HG02885 (cell line): ENCODE measurements around the gene SAMD14.

Experiments
- ATAC-seq: cut with Tn5 transposase; IDR thresholded peaks from one replicate; pipeline ENCODE4 v1.9.1; 2021; ENCODE audit warnings: mild to moderate bottlenecking; ENCODE audit not compliant: unreplicated experiment, poor library complexity

The SAMD14 gene

DNA sequence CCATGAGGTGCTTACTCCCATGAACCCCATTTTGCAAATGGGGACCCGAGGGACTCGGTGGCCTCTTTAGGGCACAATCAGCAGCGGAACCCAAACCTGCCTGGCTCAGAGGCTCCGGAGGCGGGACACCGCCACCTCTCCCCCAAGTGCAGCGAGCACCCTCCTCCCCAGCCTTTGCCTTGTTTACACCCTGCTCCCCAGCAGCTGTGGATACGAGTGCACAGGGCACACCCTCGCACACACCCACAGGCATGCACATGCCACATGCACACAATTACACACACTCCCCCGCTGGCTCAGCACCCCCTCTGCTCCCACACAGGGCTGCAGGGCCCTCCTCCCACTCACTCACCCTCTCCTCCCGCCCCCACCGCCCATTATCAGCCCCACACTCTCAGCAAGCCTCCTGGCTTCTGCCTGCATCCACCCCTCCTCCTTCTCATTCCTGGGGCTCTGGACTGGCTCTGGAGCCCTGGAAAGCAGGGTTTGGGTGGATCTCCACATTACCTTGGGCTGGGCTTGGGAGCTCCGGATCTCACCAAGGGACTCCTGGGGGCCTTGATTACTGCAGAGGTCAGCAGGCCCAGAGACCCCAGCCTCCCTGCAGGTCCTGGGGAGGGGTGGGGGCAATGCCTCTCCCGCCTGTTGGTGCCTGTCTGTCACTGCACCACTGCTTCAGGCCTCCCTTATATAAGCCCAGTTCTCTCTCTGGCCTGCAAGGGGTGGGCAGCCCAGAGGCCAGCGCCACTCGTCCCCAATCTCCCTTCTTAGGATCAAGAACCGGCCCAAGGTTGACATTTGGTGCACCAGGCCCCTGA, 28.4 kb downstream of the SAMD14 start:
- no peak for ATAC-seq

DNA sequence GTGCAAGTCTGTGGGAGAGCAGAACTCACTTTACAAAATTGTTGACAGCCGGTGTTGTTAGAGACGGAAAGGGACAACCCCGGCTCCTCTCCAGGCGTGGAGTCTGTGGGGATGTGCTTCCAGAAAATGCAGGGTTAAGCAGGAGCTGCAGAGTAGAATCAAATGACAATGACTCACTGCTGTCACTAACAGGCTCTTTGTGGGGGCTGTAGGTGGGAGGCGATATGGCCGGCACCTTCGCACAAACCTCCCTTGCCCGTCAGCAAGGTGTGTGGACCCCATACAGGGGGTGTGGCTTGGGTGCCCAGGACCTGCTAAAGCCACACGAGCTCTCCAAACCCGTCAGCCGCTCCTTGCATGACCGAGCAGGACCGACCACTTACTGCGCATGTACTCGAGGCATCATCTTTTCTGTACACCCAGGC, 29.0 kb downstream of the SAMD14 start:
- no peak for ATAC-seq

DNA sequence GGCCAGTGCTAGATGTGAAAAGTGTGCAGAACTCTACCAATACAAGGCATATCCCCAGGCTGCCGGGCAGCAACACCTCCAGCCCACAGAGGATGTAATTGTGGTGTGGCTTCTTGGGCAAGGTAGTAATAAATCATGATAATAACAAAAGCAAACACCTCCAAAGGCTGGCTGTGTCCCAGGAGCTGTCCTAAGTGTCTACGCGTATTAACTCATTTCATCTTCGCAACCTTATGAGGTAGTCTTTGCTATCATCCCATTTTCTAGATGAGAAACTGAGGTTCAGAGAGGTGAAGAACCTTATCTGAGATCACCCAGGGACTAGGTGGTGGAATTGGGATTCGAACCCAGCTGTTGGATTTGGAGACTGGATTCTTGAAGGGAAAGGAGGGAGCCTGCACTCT, 29.5 kb downstream of the SAMD14 start:
- ATAC-seq = no peak

DNA sequence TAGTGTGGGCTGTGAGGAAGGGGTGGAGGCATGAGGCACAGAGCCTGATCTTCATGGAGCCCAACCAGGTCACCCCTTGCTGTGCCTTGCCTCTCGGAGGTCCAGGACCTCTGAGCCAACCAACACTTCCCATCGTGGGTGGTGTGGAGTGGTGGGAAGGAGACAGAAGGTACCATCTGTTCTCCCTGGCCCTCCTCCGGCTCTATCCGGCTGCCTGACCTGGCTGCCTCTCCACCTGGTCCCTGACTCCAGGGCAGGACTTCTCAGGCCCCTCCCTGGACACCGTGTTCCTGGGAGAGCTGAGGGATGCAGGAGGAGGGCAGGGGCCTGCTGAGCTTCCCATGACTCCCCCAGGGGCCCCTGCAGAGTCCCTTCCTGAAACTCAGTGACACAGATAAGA, 31.0 kb downstream of the SAMD14 start:
- ATAC-seq = no peak

DNA sequence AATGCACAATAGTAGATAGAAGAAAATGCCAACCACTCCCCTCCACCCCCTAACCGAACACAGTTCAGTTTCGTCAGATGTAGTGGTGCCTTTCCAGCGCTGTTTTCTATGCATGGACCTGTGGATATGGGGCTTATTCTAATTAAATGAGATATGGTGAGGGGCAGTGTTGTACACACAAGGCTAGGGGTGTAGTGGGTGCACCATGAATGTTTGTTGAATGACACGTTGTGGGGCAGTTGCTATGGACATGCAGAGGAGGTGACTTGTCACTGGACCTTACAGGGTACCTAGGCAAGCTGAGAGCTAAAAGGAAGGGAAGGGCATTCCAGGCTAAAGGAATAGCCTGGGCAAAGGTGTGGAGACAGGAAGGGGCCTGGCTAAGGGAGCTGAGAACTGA, 31.4 kb downstream of the SAMD14 start:
- no peak for ATAC-seq

DNA sequence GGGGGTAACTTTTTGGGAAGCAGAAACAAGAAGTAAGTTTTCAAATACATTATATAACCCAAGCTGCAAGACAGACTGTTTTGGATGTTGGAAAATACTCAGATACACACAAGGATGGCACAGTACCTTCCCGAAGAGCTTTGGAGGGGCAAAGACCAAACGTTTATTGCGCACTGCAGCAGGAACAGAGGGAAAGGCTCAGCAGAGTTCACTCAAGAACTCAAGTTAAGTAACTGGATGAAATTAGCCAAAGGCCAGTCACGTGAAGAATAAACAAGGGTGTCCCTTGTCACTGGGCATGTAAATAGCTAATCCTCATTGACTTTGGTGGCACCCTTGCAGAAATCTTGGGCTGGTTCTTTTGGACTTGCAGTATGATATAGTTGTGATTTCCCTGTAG, 32.0 kb downstream of the SAMD14 start:
- ATAC-seq = no peak

DNA sequence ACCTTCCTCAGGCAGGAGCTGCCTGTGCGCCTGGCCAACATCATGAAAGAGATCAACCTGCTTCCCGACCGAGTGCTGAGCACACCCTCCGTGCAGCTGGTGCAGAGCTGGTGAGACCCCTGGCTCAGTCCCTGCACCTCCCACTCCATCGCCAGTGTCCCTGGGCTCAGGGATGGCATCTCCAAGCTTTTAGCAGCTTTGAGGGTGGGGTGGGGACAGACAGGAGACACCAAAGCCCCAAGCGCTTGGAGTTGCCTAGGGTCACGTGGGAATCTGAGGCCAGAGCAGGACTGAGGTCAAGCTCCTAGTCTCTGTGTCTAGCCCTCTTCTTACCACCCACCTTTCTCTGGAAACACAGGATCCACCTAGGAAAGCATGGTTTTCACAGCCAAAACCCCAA, 32.5 kb downstream of the SAMD14 start:
- ATAC-seq = no peak

DNA sequence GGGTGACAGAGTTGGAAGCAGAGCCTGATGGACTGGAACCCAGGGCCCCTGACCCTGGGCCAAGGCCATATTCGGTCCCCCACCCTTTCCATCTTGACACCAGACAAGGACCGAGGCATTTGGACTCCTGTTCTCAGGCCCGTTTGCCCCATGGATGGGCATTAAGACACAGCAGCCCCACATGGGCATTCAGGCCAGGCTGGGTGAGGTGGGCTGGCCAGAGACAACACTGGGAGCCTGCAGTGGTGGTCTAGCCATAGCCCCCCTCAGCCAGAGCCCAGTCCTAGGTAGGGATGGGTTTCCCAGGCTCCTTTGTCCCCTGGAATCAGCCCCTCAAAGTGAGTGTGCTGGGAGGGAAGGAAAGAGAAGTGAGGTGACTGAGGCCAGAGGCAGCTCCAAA, 33.2 kb downstream of the SAMD14 start:
- no peak for ATAC-seq

DNA sequence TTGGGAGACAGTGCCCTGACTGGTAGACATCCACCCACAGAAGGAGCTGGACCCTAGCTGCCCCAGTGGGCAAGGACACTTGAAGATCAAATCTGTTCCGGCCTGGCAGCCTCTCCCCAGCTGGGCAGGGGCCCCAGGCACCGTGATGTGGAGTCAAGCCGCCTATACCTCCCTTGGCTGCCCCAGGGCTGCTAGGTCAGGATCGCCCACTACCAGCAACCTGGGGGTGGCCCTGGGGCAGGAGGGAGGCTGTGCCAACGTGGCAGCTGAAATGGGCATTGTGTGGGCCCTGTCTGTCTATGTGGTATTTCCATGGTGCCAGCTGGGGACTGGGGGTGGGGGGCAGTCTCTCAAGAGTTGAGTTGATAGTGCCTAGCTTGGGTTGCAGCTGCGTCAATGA, 33.9 kb downstream of the SAMD14 start:
- ATAC-seq = no peak

DNA sequence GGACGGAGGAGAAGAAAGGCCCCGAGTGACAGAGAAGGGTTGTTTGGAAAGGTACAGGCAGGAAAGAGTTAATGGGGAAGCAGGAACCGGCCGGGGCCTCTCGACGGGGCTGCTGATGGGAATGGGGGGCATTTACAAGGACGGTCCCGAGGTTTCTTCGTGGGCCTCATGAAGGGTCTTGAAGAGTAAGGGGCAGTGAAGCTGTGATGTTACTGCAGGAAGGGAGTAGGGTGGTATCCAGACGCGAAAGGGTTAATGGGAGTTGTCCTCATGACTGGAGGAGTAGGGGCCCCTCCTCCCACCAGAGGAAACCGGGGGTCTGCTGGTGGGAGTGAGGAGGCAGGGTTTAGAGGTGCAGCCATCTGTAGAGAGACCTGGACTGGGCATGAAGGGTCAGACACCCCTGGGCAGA, 34.3 kb downstream of the SAMD14 start:
- ATAC-seq = no peak

DNA sequence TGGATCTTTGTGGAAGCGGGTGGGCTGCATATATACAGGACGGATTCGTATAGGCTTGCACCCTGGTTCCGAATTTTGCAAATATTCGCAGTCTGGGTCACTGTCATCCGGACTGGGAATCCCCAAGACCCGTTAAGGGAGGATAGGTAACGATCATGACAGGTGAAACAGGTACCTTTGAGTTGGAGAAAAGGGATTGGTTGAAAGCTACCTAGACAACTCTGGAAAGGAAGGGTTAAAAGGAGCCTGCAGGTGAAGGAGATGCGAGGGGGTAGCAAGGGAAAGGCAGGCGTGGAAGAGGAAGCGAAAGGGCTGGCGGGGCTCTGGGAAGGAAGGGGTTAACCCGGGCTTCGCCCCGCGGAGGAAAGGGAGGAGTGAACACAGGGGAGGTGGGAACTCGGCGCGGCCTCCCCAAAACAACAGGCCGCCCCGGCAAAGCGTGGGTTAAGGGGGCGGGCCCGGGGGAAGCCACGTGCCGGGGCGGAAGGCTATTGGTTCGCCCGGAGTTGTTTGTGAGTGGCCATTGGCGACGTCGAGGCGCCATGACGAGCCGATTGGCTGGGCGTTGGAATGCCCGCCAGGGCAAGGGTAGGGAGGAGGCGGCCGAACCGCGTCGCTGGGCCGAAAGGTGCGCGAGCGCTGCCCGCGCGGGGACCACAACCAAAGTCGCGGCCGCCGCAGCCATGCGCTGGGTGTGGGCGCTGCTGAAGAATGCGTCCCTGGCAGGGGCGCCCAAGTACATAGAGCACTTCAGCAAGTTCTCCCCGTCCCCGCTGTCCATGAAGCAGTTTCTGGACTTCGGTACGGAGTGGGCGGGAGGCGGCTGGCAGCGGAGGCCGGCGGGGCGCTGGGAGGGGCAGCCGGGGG, 35.0 kb downstream of the SAMD14 start, which contains the start of gene PDK2:
Gene PDK2, plus strand, starts transcription at position 599 of the 867 bp plus-strand sequence. Its CDS starts 85 bp downstream, at position 684.
- ATAC-seq = peak; percentile 90

DNA sequence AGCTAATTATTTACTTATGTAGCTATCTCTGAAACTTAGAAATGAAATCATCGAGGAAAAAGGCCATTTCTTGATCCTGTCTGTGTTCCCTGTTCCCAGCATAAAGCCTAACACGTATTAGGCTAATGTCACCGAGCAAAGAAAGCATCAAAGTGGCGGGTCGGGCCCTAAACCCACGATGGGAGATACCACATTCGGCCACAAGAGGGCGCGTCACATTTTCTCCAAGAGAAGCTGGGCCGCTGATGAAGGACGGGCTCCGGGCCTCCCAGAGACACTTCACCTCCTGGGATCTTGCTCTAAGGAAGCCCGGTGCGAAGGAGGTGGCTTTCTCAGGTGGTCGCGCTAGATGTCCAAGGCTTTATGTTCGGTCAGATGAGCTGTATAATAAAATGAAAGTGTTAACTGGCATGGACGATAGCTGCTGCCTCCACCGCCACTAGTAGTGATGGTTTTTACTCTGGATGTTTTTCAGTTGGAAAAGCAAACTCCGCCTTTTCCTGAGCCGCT, 35.7 kb downstream of the SAMD14 start:
- ATAC-seq = peak; percentile 44

DNA sequence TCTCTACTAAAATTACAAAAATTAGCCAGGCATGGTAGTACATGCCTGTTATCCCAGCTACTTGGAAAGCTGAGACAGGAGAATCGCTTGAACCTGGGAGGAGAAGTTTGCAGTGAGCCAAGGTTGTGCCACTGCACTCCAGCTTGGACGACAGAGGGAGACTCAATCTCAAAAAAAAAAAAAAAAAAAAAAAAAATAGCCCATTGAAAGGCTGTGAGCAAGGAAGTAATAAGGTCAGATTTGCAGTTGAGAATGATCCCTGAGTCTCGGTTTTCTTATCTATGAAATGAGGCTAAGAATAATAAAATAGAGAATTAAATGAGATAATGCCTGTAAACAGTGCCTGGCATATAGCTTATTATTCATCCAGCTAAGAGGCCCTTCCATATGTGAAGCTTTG, 36.2 kb downstream of the SAMD14 start:
- ATAC-seq = no peak

DNA sequence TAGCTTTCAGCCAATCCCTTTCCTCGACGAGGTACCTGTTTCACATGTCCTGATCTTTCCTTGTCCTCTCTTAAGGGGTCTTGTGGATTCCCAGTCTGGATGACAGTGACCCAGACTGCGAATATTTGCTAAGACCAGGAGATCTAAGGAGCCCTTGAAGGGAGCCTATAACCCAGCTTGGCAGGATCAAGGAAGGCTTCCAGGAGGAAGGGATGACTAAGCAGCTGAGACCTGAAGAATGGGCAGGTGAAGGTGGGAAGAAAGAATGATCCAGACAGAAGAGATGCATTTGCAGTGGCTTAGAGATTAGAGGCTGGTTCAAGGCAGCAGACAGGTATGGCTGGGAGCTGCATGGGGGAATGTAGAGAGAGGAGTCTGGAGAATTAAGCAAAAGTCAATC, 36.7 kb downstream of the SAMD14 start:
- no peak for ATAC-seq

DNA sequence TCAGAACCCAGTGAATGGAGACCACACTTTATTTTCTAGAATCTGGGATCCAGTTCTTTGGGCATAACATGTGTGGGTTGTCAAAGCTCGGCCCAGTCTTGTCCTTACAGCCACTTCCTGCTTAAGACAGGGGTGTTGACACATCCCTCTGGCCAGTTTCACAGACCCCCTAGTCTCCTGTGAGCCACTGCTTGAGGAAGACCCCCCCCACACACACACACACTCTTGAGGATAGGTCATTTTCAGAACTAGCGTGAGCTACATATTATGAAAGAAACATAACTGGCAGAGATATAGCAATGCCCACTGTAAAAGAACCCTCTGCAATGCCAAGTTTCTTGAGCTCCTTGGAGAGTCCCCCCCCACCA, 38.1 kb downstream of the SAMD14 start:
- ATAC-seq = no peak

DNA sequence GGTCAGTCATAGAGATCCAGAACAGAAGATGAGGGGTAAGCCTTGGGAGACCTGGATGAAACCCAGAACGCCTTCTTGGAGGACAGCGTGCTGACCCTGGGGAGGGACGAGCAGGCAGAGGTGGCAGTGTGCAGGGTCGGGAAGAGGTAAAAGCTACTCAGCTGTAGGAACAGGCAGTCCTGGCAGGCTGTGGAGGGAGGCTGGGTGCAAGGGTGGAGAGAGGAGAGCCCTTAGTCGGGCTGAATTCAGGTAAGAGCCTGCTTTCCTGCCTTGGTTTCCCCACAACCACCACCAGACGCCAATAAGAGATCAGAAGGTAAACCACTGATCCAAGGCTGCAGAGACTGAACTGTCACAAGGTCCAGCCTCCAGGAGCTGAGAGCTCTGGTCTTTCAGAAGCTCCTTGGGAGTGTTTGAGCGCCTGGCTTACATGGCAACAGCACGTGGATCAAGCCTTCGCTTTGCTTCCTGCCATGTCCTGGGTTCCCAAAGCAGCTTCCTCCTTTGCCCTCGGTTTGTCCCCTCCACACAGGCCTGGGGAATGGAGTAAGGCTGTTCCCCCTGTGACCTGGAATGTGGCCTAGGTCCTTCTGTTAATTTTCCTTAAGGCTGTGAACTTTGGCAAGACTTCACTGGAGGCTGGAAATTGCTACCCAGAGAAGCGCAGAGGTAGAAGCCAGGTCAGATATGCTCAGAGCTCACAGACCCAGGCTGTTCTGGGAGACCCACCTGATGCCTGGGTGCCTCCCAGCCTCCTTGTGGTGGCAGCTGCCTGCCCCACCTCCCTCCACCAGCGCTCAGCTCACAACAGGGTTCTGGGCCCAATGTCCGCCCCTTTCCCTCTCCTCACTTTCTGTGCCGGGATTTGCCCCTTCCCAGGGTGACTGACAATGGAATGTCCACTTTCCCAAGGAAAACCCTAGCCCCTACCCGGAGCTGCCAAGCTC, 38.7 kb downstream of the SAMD14 start:
- ATAC-seq = no peak

DNA sequence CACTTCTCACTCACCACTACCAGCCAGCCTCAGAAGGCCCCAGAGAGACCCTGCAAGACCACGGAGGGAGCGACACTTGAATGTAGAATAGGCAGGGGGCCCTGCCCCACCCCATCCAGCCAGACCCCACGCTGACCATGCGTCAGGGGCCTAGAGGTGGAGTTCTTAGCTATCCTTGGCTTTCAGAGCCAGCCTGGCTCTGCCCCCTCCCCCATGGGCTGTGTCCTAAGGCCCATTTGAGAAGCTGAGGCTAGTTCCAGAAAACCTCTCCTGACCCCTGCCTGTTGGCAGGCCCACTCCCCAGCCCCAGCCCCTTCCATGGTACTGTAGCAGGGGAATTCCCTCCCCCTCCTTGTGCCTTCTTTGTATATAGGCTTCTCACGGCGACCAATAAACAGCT, 39.9 kb downstream of the SAMD14 start:
- no peak for ATAC-seq

DNA sequence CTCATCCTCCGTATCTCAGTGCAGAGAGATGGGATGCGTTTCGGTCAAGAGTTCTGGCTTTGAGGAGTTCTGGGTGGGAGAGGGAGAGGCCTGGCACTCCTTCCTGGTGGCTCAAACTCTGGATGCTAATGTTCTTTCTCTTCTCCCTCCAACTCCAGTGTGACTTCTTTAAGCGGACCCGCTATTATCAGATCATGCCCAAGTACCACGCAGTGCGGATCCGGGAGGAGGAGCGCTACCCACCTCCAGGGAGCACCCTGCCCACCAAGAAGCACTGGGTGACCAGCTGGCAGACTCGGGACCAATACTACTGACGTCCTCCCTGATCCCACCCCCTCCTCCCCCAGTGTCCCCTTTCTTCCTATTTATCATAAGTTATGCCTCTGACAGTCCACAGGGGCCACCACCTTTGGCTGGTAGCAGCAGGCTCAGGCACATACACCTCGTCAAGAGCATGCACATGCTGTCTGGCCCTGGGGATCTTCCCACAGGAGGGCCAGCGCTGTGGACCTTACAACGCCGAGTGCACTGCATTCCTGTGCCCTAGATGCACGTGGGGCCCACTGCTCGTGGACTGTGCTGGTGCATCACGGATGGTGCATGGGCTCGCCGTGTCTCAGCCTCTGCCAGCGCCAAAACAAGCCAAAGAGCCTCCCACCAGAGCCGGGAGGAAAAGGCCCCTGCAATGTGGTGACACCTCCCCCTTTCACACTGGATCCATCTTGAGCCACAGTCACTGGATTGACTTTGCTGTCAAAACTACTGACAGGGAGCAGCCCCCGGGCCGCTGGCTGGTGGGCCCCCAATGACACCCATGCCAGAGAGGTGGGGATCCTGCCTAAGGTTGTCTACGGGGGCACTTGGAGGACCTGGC, 40.8 kb downstream of the SAMD14 start:
- ATAC-seq = no peak

DNA sequence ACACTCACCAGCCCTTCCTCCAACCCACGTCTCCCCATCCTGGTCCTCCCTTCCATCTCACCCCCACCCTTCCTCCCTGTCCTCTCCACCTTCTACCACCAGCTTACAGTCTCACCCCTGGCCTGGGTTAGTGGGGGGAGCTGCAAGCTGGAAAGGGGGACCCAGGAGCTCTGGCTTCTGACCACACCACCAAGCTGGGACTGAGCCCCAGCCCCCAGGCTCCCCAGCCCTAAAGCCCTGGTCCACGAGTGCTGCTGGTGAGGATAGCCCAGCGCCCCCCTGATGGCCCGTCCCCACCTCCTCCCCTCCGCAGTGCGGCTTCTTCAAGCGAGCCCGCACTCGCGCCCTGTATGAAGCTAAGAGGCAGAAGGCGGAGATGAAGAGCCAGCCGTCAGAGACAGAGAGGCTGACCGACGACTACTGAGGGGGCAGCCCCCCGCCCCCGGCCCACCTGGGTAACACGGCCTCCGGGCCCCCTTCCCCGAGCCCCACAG, 42.0 kb downstream of the SAMD14 start:
- no peak for ATAC-seq
